NCI-H82 (cell line): ENCODE measurements around the gene RGS10.
"Not testable (repeated sequence)": the region's sequence is repeated elsewhere in the genome, so short reads cannot be mapped to it uniquely, and the experiment has no call there.

Source experiments
- DNase-seq: peaks from one replicate; lab custom pipeline; 2025; lab: John Stamatoyannopoulos, UW

The RGS10 gene

GRCh38 chr10:119468542-119469324 is 73.8 kb downstream of the RGS10 start:
- no peak for DNase-seq

GRCh38 chr10:119466655-119467054 is 75.9 kb downstream of the RGS10 start:
- DNase-seq: no peak

- no peak for DNase-seq
Measured at GRCh38 chr10:119466076-119466475, 76.4 kb downstream of the RGS10 start.

GRCh38 chr10:119465085-119465484 is 77.4 kb downstream of the RGS10 start:
- DNase-seq: no peak

- DNase-seq: not testable (repeated sequence)
Measured at GRCh38 chr10:119463195-119463594, 79.3 kb downstream of the RGS10 start.

GRCh38 chr10:119462773-119463172 is 79.7 kb downstream of the RGS10 start:
- DNase-seq: no peak

- no peak for DNase-seq
Measured at GRCh38 chr10:119461923-119462322, 80.6 kb downstream of the RGS10 start.

GRCh38 chr10:119461380-119461779 is 81.1 kb downstream of the RGS10 start:
- DNase-seq: no peak

GRCh38 chr10:119460369-119461195 is 81.9 kb downstream of the RGS10 start:
- DNase-seq: no peak

GRCh38 chr10:119459681-119460340 is 82.7 kb downstream of the RGS10 start:
- DNase-seq: no peak

- no peak for DNase-seq
Measured at GRCh38 chr10:119457966-119458766, 84.4 kb downstream of the RGS10 start.

- DNase-seq: no peak
Measured at GRCh38 chr10:119456435-119456810, 86.1 kb downstream of the RGS10 start.

GRCh38 chr10:119455609-119456434 is 86.7 kb downstream of the RGS10 start:
- no peak for DNase-seq

- no peak for DNase-seq
Measured at GRCh38 chr10:119454990-119455389, 87.5 kb downstream of the RGS10 start.

- no peak for DNase-seq
Measured at GRCh38 chr10:119454316-119454715, 88.2 kb downstream of the RGS10 start.

- DNase-seq: no peak
Measured at GRCh38 chr10:119453313-119453712, 89.2 kb downstream of the RGS10 start.

- DNase-seq: no peak
Measured at GRCh38 chr10:119452396-119452795, 90.1 kb downstream of the RGS10 start.

- DNase-seq: no peak
Measured at GRCh38 chr10:119451300-119451896, 91.1 kb downstream of the RGS10 start.

- no peak for DNase-seq
Measured at GRCh38 chr10:119450606-119451299, 91.8 kb downstream of the RGS10 start.
